ENCODE data around the gene TMEM50B. TPM values are rescaled to one million over a fixed set of nuclear protein-coding genes. Genes with fewer than 3 reads are reported as not detected.

TMEM50B gene
- total RNA-seq, 1 donor: 29.3 TPM

DNA sequence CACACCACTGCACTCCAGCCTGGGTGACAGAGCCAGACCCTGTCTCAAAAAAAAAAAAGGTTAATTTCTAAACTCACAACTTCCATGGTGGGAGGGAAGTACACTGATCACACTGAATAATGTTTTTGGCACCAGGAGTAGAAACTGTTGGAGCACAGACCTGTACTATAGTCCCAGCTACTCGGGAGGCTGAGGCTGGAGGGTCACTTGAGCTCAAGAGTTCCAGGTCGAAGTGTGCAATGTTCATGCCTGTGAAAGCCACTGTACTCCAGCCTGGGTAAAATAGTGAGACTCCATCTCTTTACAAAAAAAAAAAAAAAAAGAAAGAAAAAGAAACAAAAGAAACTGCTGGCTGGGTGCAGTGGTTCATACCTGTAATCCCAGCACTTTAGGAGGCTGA is 35.3 kb downstream of the TMEM50B start:
- H3K4me3 ChIP-seq (ENCODE audit: insufficient read depth, low read length): no peak overlapping the region
- H3K9me3 ChIP-seq (ENCODE audit: low read depth, low read length): no peaks in the 10 kb centered on the region
- H3K4me2 ChIP-seq (ENCODE audit: insufficient read depth, low read length): no peak overlapping the region
- no peaks in the 10 kb centered on the region for H4K20me1 ChIP-seq (ENCODE audit: insufficient read depth, low read length)
- H3K79me2 ChIP-seq (ENCODE audit: insufficient read depth, low read length): no peaks in the 10 kb centered on the region
- H3K4me1 ChIP-seq (ENCODE audit: insufficient read depth, low read length): peaks cover 12% of the 10 kb centered on the region
- H3K36me3 ChIP-seq (ENCODE audit: insufficient read depth, low read length): peaks cover 5% of the 10 kb centered on the region
- no peak for DNase-seq (ENCODE audit: insufficient read length, low spot score, missing footprints)
- H3K27ac ChIP-seq (ENCODE audit: low read depth, low read length): no peak overlapping the region
- H3K27me3 ChIP-seq (ENCODE audit: insufficient read depth, low read length): no peaks in the 10 kb centered on the region
- TF ChIP-seq, protein P1, sequence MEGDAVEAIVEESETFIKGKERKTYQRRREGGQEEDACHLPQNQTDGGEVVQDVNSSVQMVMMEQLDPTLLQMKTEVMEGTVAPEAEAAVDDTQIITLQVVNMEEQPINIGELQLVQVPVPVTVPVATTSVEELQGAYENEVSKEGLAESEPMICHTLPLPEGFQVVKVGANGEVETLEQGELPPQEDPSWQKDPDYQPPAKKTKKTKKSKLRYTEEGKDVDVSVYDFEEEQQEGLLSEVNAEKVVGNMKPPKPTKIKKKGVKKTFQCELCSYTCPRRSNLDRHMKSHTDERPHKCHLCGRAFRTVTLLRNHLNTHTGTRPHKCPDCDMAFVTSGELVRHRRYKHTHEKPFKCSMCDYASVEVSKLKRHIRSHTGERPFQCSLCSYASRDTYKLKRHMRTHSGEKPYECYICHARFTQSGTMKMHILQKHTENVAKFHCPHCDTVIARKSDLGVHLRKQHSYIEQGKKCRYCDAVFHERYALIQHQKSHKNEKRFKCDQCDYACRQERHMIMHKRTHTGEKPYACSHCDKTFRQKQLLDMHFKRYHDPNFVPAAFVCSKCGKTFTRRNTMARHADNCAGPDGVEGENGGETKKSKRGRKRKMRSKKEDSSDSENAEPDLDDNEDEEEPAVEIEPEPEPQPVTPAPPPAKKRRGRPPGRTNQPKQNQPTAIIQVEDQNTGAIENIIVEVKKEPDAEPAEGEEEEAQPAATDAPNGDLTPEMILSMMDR (IDR thresholded peaks at IDR 0.05; ENCODE audit: extremely low read depth, low read depth, low read length): no peak
- no peak overlapping the region for H2AFZ ChIP-seq (ENCODE audit: low read length)

DNA sequence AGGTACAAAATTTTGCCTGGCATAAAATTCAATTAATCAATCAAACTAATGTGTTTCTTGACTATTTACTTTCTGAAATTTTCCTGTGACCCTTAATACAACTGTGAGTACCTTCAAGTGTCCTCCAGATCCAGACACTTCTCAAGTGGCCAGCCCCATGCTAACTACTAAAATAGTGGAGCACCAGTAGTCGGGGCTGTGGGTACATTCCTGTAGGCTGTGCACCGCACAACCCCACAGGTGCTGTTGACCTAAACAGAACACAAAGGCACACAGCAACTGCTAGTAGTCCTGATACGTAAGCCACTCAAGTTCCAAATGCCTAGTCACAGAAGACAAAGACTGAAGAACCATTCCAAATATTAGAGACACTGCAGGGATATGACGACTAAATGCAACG is 36.6 kb downstream of the TMEM50B start:
- H3K79me2 ChIP-seq (ENCODE audit: insufficient read depth, low read length): no peaks in the 10 kb centered on the region
- no peak overlapping the region for H2AFZ ChIP-seq (ENCODE audit: low read length)
- H3K4me1 ChIP-seq (ENCODE audit: insufficient read depth, low read length): peaks cover 12% of the 10 kb centered on the region
- no peak overlapping the region for H3K4me3 ChIP-seq (ENCODE audit: insufficient read depth, low read length)
- TF ChIP-seq, protein P1 (IDR thresholded peaks at IDR 0.05; ENCODE audit: extremely low read depth, low read depth, low read length): no peak
- peaks cover 13% of the 10 kb centered on the region for H3K36me3 ChIP-seq (ENCODE audit: insufficient read depth, low read length)
- no peak overlapping the region for H3K27ac ChIP-seq (ENCODE audit: low read depth, low read length)
- no peaks in the 10 kb centered on the region for H3K27me3 ChIP-seq (ENCODE audit: insufficient read depth, low read length)
- H4K20me1 ChIP-seq (ENCODE audit: insufficient read depth, low read length): no peaks in the 10 kb centered on the region
- no peaks in the 10 kb centered on the region for H3K9me3 ChIP-seq (ENCODE audit: low read depth, low read length)
- H3K4me2 ChIP-seq (ENCODE audit: insufficient read depth, low read length): no peak overlapping the region
- no peak for DNase-seq (ENCODE audit: insufficient read length, low spot score, missing footprints)

DNA sequence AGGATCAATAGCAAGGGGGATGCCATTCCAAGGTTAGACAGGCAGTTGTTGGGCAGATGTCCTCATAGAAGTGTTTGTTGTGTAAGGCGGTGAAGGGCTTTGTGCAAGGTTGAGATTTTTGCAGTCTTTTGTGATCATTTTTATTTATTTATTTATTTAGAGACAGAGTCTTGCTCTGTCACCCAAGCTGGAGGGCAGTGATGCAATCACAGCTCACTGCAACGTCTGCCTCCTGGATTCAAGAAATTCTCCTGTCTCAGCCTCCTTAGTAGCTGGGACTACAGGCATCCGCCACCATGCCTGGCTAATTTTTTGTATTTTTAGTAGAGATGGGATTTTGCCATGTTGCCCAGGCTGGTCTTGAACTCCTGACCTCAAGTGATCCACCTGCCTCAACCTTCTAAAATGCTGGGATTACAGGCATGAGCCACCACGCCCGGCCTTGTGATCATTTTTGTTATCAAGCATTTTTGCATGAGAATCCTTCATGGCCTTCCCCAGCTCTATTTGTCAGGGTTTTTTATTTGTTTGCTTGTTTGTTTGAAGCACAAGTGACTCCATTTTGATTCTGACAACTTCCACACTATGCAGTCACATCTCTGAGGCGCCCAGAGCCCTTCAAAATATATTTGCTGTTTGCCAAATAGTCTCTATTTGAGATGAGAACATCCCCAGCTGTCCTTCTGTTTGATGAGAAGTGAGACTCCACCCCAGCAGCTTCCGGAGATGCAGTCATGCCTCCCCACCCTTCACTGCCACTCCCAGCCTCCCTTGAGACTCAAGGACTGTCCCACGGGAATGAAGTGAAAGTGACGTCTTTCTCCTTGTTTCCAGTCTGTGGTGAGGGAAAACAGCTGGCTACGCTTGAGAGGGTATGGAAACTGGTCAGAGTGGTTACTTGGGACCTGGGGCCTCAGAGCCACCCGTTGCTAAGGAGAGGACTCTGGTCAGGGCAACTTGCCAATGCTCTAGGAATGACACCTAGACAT is 38.0 kb downstream of the TMEM50B start:
- H3K4me1 ChIP-seq (ENCODE audit: insufficient read depth, low read length): peaks cover 12% of the 10 kb centered on the region
- no peaks in the 10 kb centered on the region for H3K79me2 ChIP-seq (ENCODE audit: insufficient read depth, low read length)
- no peak overlapping the region for H2AFZ ChIP-seq (ENCODE audit: low read length)
- H3K4me3 ChIP-seq (ENCODE audit: insufficient read depth, low read length): no peak overlapping the region
- peaks cover 24% of the 10 kb centered on the region for H3K36me3 ChIP-seq (ENCODE audit: insufficient read depth, low read length)
- no peaks in the 10 kb centered on the region for H4K20me1 ChIP-seq (ENCODE audit: insufficient read depth, low read length)
- TF ChIP-seq, protein P1 (IDR thresholded peaks at IDR 0.05; ENCODE audit: extremely low read depth, low read depth, low read length): no peak
- H3K27me3 ChIP-seq (ENCODE audit: insufficient read depth, low read length): no peaks in the 10 kb centered on the region
- H3K9me3 ChIP-seq (ENCODE audit: low read depth, low read length): no peaks in the 10 kb centered on the region
- peak; percentile 74 for DNase-seq (ENCODE audit: insufficient read length, low spot score, missing footprints)
- peak overlapping the region; percentile 33 for H3K4me2 ChIP-seq (ENCODE audit: insufficient read depth, low read length)
- peak overlapping the region; percentile 32 for H3K27ac ChIP-seq (ENCODE audit: low read depth, low read length)

DNA sequence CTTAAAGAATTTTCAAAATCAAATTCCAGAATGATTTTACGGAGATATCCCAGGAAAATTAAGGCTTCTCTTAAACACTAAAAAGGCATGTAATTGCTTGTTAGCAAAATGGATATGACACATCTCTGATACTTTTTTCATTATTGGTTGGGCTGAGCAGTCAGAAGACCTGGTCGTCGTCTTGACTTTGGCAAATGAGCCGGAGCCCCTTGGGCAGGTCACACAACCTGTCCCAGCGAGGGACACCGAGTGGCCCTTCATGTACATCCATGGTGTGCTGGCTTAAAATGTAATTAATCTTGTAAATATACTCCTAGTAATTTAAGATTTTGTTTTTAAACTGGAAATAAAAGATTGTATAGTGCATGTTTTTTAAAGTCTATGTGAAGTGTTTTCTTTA is 42.6 kb downstream of the TMEM50B start:
- Histone ChIP-seq H3K4me3 (ENCODE audit: insufficient read depth, low read length) (no peak overlapping the region), H3K79me2 (ENCODE audit: insufficient read depth, low read length) (peaks cover 4% of the 10 kb centered on the region)

More for the DNA sequence above, 42.6 kb downstream of the TMEM50B start:
- Histone ChIP-seq H3K4me2 (ENCODE audit: insufficient read depth, low read length) (no peak overlapping the region), H2AFZ (ENCODE audit: low read length) (no peak overlapping the region), H3K9me3 (ENCODE audit: low read depth, low read length) (no peaks in the 10 kb centered on the region), H3K27me3 (ENCODE audit: insufficient read depth, low read length) (no peaks in the 10 kb centered on the region), H3K27ac (ENCODE audit: low read depth, low read length) (no peak overlapping the region), H3K36me3 (ENCODE audit: insufficient read depth, low read length) (peaks cover 54% of the 10 kb centered on the region), H3K4me1 (ENCODE audit: insufficient read depth, low read length) (peaks cover 23% of the 10 kb centered on the region), H4K20me1 (ENCODE audit: insufficient read depth, low read length) (peaks cover 10% of the 10 kb centered on the region)
- no peak for DNase-seq (ENCODE audit: insufficient read length, low spot score, missing footprints)
- TF ChIP-seq, protein P1 (IDR thresholded peaks at IDR 0.05; ENCODE audit: extremely low read depth, low read depth, low read length): no peak

All from osteoblast (primary cell).